GM21381 (cell line): ENCODE results near the gene ATG16L1.

Experiments
- ATAC-seq: cut with Tn5 transposase; IDR thresholded peaks from one replicate; pipeline ENCODE4 v1.9.1; 2021; ENCODE audit warnings: mild to moderate bottlenecking, moderate library complexity; ENCODE audit not compliant: unreplicated experiment

Gene ATG16L1

DNA sequence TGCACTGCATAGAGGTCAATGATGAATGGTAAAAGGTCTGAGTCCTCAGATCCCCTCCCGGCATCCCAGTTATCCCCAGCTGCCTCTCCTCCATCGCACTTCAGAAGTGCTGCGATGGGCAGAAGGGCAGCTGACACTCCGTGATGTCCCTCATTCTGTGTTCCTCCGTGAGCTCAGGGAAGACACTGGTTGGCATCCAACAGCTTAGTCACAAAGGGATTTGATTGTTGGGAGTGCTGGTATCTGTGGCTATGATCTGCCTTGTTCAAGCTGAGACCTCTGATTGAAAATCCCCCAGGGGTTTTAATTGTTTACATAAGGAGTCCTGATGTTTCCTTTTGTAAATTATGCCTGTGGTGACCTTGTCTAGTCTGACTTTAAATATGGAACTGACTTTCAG, 37.2 kb downstream of the ATG16L1 start:
- no peak for ATAC-seq

DNA sequence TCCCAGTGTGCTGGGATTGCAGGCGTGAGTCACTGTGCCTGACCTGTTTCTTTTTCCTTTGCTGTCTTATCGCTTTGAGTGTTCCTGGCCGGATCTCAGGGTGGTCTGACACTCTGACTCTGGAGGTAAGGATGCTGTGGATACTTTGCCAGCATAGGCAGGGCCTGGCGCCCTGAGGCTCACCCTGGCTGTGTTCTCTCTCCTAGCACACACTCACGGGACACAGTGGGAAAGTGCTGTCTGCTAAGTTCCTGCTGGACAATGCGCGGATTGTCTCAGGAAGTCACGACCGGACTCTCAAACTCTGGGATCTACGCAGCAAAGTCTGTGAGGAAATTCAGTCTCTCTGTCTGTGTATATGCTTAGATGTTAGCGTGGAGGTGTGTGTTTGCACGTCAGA, 38.2 kb downstream of the ATG16L1 start:
- no peak for ATAC-seq

DNA sequence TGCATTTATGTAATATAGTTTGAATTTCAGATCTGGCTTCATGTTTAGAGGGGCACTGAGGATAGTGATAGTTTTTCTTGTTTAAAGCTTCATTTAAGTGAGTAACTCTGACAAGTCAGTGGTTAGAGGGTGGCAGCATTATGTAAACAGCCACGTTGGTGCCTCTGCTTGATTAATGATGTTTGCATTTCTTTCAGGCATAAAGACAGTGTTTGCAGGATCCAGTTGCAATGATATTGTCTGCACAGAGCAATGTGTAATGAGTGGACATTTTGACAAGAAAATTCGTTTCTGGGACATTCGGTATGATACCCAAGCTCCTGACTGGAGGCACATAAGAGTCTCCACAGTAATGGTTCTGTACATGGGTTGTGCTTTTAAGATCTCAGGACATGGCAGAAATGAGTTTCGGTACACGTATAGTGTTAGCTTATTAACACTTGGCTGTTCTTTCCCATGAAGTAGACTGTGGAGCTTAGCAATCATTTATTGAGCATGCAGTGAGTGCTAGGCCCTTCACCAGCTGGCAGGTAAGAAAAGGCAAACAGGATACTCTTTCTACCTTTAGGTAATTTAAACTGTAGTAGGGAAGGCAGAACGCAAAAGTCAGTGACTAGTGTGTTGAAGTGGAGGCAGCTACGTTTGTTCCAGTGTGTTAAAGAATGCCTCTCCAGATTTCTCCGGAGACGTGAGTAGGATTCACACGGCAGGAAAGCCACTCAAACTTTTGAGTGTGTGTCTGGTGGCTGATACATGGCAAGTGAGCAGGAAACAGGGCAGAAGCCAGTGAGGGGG, 38.8 kb downstream of the ATG16L1 start:
- no peak for ATAC-seq

GRCh38 chr2:233295891-233296290, 44.4 kb downstream of the ATG16L1 start:
- ATAC-seq: no peak

GRCh38 chr2:233297076-233297475, 45.6 kb downstream of the ATG16L1 start:
- ATAC-seq: no peak

DNA sequence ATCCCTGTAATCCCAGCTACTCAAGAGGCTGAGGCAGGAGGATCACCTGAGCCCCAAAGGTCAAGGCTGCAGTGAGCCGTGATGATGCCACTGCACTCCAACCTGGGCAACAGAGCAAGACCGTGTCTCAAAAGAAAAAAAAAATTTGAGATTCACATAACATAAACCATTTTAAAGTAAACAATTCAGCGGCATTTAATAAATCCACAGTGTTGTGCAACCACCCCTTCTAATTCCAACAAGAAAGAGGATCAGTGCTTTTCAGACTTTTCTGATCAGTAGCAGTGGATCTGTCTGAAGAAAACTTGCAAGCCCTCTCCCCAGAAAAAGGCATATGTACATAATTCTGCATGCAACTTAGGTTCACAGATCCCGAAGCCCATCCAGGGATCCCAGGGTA, 48.9 kb downstream of the ATG16L1 start:
- ATAC-seq: no peak

DNA sequence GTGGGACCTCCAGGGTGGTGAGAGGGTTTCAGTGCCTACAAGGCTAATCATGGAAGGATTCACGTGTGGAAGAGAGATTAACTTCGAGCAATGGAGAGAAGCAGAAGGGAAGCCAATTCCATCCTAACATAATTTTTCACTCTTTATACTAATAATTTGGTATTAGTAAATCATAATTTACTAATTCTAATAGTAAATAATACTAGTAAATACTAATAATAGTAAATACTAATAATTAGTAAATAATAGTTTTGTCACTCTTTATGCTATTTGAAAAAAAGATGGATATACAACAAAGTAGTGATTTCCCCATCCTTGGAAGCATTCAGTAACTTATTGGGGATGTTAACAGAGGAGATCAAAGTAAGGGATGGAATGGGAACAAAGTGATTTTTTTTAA, 49.8 kb downstream of the ATG16L1 start:
- ATAC-seq: no peak

GRCh38 chr2:233301811-233302210, 50.3 kb downstream of the ATG16L1 start:
- ATAC-seq: no peak

- ATAC-seq: no peak
Observed at GRCh38 chr2:233303252-233303651, 51.8 kb downstream of the ATG16L1 start.

- ATAC-seq: no peak
Observed at GRCh38 chr2:233307565-233307964, 56.1 kb downstream of the ATG16L1 start, which contains the start of gene SAG. Gene SAG (plus strand): TSS chr2:233307816. CDS start chr2:233309190, 1,374 bp downstream.

DNA sequence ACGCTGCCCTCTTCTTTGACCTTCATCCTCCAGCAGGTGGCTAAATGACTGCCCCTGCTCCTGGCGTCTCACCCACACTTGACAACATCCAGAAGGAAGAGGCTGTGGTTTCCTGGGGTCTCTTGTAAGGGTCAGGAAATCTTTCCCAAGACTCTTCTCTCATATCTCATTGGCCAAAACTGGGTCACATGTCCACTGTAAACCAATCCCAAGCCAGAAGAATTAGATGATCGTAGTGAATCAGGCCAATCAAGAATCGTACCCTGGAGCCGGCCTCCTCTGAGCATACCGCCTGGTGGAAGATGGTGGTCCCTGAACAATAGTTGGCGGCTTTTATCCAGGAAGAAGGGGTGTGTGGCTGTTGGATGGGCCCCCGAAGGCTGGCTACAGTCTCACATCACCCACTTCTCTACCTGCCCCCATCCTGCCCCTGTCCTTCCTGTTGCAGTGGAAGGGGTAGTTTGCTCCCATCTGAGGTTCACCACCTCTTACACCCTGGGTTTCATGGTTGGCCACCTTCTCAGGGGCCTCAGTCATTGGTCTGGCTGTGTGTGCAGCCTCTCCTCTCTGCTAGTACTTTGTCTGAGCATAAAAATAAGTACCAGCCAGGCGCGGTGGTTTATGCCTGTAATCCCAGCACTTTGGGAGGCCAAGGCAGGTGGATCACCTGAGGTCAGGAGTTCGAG, 59.9 kb downstream of the ATG16L1 start:
- no peak for ATAC-seq

GRCh38 chr2:233312874-233313273, 61.4 kb downstream of the ATG16L1 start:
- ATAC-seq: no peak

- no peak for ATAC-seq
Observed at GRCh38 chr2:233314180-233314925, 62.9 kb downstream of the ATG16L1 start.

GRCh38 chr2:233317196-233317943, 65.9 kb downstream of the ATG16L1 start:
- no peak for ATAC-seq

DNA sequence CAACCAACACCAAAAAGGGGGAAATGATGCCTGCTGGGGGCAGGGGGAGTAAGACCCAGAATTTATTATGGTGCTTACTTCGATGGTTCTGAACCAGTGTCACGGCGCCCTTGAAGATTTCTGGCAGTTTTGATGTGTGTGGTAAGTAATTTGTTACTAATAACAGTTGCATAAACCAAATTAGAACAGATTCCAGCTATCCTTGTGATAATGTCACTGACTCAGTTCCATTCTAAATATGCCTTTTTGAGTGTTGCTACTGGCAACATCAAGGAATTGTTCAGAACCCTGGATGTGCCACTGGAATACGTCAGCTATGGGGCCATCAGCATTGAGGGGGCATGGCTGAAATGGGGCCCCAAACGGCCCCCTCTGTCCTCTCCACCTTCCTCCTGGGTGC, 67.8 kb downstream of the ATG16L1 start:
- no peak for ATAC-seq

GRCh38 chr2:233320470-233320869, 69.0 kb downstream of the ATG16L1 start:
- no peak for ATAC-seq

- ATAC-seq: no peak
Observed at GRCh38 chr2:233321166-233321565, 69.7 kb downstream of the ATG16L1 start.

DNA sequence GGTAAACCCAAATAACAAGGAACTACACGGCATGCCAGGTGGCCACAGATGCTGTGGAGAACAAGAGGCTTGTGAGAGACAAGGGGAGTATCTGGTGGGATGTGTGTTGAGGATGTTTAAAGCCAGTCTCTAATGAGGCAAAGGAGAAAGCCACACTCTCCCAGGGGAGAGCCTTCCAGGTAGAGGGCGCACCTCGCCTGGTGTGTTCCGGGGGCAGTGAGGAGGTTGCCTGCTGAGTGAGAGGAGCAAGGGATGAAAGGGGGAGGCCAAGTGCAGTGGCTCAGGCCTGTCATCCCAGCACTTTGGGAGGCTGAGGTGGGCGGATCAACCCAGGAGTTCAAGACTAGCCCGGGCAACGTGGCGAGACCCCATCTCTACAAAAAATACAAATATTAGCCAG, 72.4 kb downstream of the ATG16L1 start:
- no peak for ATAC-seq

GRCh38 chr2:233325256-233325655, 73.8 kb downstream of the ATG16L1 start:
- no peak for ATAC-seq

DNA sequence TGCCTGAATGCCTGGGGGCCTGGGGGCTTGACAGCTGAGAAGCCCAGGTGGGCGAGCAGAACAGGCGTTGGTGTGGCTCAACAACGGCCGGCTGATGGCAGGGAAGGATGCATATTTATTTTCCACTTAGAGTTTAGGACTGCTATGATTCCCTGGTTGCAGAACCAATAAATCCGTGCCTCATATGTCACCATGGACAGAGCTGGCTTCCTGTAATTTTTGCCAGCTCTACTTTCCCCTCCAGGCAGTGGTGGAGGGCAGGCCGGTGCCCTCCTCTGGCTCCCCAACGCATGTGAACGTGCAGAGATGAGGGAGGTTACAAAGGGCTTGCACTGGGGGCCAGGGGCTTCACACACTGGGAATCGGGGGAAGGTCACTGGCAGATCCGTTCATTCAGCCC, 74.3 kb downstream of the ATG16L1 start:
- ATAC-seq: no peak

DNA sequence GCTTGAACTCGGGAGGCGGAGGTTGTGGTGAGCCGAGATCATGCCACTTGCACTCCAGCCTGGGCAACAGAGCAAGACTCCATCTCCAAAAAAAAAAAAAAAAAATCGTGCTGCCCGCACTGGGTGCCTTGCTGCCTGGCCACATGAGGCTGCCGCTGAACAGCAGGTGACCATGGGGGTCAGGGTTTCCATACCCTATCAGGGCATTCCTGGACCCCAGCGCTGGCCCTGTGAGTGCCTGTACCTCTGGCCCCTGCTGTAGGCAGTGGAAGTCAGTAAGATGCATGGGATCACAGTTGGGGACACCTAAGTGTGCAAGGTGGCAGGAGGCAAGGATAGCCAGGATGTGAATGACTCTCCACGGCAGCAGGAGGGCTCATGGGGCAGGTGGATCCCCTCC, 75.0 kb downstream of the ATG16L1 start:
- ATAC-seq: no peak
